Medulla oblongata (tissue), 1 donor: ENCODE measurements around the gene PCLAF.

Source experiments
- DNase-seq: peaks from one replicate; pipeline ENCODE4 v3.0.0-alpha.2; 2015; ENCODE audit errors: extremely low spot score

Gene PCLAF

DNA sequence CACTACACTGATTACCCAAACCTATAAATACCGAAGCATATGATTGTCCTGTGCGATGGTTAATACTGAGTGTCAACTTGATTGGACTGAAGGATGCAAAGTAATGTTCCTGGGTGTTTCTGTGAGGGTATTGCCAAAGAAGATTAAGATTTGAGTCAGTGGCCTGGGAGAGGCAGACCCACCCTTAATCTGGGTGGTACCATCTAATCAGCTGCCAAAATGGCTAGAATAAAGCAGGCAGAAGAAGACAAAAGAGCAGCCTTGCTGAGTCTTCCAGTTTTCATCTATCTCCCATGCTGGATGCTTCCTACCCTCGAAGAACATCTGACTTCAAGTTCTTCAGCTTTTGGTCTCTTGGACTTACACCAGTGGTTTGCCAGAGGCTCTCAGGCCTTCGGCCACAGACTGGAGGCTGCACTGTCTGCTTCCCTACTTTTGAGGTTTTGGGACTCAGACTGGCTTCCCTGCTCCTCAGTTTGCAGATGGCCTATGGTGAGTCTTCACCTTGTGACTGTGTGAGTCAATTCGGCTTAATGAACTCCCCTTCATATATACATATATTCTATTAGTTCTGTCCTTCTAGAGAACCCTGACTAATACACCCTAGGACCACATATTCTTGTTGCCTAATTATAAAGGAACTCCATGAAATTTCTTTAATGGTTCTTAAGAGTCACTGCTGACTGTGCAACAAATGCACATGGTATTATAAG, 56.9 kb downstream of the PCLAF start:
- no peak for DNase-seq

DNA sequence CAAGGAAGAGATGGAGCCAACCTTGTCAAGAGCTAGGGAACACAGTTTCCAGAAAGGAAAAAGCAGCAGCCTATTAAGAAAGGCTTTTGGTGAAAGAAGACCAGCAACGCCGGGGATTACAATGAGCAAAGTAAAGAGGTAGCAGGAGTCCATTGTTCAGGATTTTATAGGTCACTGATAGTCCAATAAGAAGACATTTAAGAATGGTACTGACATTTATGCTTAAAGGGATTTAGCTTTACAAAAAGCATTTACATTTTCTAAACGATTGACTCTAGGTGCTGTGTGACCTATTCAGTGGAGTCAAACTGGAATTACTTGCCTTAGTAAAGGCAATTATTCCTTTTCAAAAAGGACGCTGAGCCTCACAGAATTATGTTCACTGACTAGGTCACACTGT, 66.0 kb downstream of the PCLAF start:
- no peak for DNase-seq

DNA sequence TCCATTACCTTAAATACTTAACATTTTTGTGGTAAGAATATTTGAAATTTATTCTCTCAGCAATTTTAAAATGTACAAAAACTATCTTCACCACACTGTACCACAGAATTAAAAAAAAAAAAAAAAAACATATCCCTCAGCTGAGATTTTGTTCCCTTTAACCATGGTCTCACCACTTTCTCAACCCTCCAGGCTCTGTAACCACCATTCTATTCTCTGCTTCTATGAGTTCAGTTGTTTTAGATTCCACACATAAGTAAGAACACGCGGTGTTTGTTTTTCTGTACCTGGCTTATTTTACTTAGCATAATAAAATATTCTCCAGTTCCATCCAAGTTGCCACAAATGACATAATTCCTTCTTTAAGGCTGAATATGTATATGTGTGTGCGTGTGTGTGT, 66.8 kb downstream of the PCLAF start:
- no peak for DNase-seq
